ENCODE results near the gene SERPINC1. TPM values are rescaled to one million over a fixed set of nuclear protein-coding genes. Genes with fewer than 3 reads are reported as not detected.

SERPINC1 gene
- total and polyA plus RNA-seq, 2 of the 13 experiments (the other 11 are each of a cell fraction or from before 2014, with no cell fraction given): 142 to 205 TPM

- H3K79me2 ChIP-seq (ENCODE audit: insufficient read depth, low read length): peaks cover 2% of the 10 kb centered on the region
- no peaks in the 10 kb centered on the region for H4K20me1 ChIP-seq (ENCODE audit: insufficient read depth, low read length)
- H3K4me3 ChIP-seq (replicated peaks in 1 of 3; ENCODE audit: insufficient read depth in 1 of 3, low read depth in 2 of 3, low read length in 3 of 3): no peak overlapping the region
- H3K36me3 ChIP-seq (replicated peaks in 1 of 2; ENCODE audit: control insufficient read depth in 1 of 2, insufficient read depth in 2 of 2, low read length in 2 of 2): peaks cover 0 to 9% of the 10 kb centered on the region in 2 experiments; a peak in 1 of 5 replicates
- DNase-seq (ENCODE audit: low spot score): no peak
- no peak for ATAC-seq
- no TSS peak for BruUV-seq (replicated peaks)
- H3K4me2 ChIP-seq (ENCODE audit: low read depth, low read length): no peak overlapping the region
- POLR2A ChIA-PET: no interaction called here
- in situ Hi-C loops (cut with HindIII; ENCODE audit: extremely low pct_ligation_motif_present, low pct_unique_long_range_greater_than_20kb): no loop called here
- no peaks in the 10 kb centered on the region for H3K27me3 ChIP-seq (ENCODE audit: control insufficient read depth in 1 of 2, insufficient read depth in 2 of 2, low read length in 2 of 2)
- CTCF ChIA-PET (ENCODE audit: low intra/inter-chr PET ratio, low total read pairs): no interaction called here
- no peak for FAIRE-seq
- intact Hi-C loops (cut with micrococcal nuclease; ENCODE audit: unreplicated experiment): no loop called here
- no peak overlapping the region for H3K9ac ChIP-seq (ENCODE audit: insufficient read depth, low read depth, low read length)
- no peak overlapping the region for H3K27ac ChIP-seq (ENCODE audit: extremely low read length, insufficient read depth, low read length)
- TF ChIP-seq ETV6 (CRISPR knock-in tag; conservative IDR thresholded peaks at IDR 0.05) (no peak), ZNF331 (CRISPR knock-in tag; IDR thresholded peaks at IDR 0.05) (no peak), ZSCAN9 (CRISPR knock-in tag; IDR thresholded peaks at IDR 0.05; ENCODE audit: borderline replicate concordance) (no peak), HNRNPL (IDR thresholded peaks at IDR 0.05; ENCODE audit: low read depth, low read length) (no peak), STAG1 (CRISPR knock-in tag; IDR thresholded peaks at IDR 0.05) (no peak), BATF2 (CRISPR knock-in tag; IDR thresholded peaks at IDR 0.05) (no peak), LCORL (IDR thresholded peaks at IDR 0.05) (no peak), LCORL (CRISPR knock-in tag; IDR thresholded peaks at IDR 0.05) (no peak), SOX13 (IDR thresholded peaks at IDR 0.05) (no peak), SOX13 (CRISPR knock-in tag; conservative IDR thresholded peaks at IDR 0.05 in 1 of 2, IDR thresholded peaks at IDR 0.05 in 1 of 2) (no peak), U2AF1 (optimal IDR thresholded peaks at IDR 0.05; ENCODE audit: low read depth, low read length) (no peak), BORCS8-MEF2B (CRISPR knock-in tag; IDR thresholded peaks at IDR 0.05) (no peak), ZNF660 (CRISPR knock-in tag; IDR thresholded peaks at IDR 0.05; ENCODE audit: borderline replicate concordance, low read depth) (no peak), MLXIP (CRISPR knock-in tag; IDR thresholded peaks at IDR 0.05; ENCODE audit: borderline replicate concordance) (no peak), NFYB (CRISPR knock-in tag; IDR thresholded peaks at IDR 0.05) (no peak)
- WGBS (ENCODE audit: low lambda C conversion rate): 97% methylated on average over 3 of the region's 3 CpGs
- no peaks in the 10 kb centered on the region for H3K9me3 ChIP-seq (ENCODE audit: low read length)
- H3K4me1 ChIP-seq (ENCODE audit: insufficient read depth, low read length): peaks cover 24% of the 10 kb centered on the region
- H2AFZ ChIP-seq (ENCODE audit: low read length): no peak overlapping the region
These were observed 4.0 kb downstream of the SERPINC1 start for GRCh38 chr1:173913111-173913510.

All from HepG2 (cell line).